GM23338 (cell line): ENCODE data around the gene PARVG.

ENCODE experiments used
- EZH2 ChIP-seq: fragments of 200-600 bp; sonication (generic); IDR thresholded peaks from one replicate; pipeline ENCODE4 v1.8.0; 2017; ENCODE audit warnings: antibody characterized with exemption, mild to moderate bottlenecking, low read depth; ENCODE audit not compliant: unreplicated experiment
- JUNB ChIP-seq: IDR thresholded peaks from one replicate; pipeline ENCODE4 v1.6.1; 2016; ENCODE audit warnings: antibody characterized with exemption; ENCODE audit not compliant: unreplicated experiment
- NANOG ChIP-seq: IDR thresholded peaks from 2 replicates; pipeline ENCODE4 v1.6.1; 2016; ENCODE audit warnings: antibody characterized with exemption, borderline replicate concordance
- POLR2AphosphoS5 ChIP-seq: IDR thresholded peaks from 2 replicates; pipeline ENCODE4 v1.6.1; 2016; ENCODE audit warnings: antibody characterized with exemption, low read depth
- TF ChIP-seq, protein P1 (sequence below), 2 experiments: fragments of 200-600 bp in 1 of 2; sonication (generic) in 1 of 2; conservative IDR thresholded peaks; 2 replicates each; pipeline versions ENCODE4 v1.5.1 to v1.6.1; 2016 to 2017; ENCODE audit warnings: antibody characterized with exemption in 2 of 2, low read depth in 2 of 2, mild to moderate bottlenecking in 2 of 2, moderate library complexity in 1 of 2
- TF ChIP-seq, protein P2 (sequence below): IDR thresholded peaks from 2 replicates; pipeline ENCODE4 v1.6.1; 2016; ENCODE audit warnings: antibody characterized with exemption

DNA sequence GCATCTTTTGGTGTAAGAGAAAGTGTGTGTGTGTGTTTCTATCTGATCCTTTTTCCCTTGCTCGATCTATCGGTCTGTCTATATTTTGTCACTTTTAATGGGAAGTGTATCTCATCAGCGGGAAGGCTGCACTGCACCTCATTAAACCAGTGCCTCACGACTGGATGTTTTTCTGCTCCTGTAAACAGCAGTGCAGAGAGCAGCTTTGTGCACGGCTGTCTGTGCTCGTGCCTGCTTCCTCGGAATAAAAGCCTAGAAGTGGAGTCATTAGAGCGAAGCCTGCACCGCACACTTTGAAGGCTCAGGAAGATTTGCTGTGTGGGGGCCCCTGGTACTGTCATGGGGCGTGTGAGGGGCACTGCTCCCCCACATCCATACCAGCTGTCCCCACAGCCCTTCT lies 27.0 kb upstream of the PARVG start:
- TF ChIP-seq, protein P1, sequence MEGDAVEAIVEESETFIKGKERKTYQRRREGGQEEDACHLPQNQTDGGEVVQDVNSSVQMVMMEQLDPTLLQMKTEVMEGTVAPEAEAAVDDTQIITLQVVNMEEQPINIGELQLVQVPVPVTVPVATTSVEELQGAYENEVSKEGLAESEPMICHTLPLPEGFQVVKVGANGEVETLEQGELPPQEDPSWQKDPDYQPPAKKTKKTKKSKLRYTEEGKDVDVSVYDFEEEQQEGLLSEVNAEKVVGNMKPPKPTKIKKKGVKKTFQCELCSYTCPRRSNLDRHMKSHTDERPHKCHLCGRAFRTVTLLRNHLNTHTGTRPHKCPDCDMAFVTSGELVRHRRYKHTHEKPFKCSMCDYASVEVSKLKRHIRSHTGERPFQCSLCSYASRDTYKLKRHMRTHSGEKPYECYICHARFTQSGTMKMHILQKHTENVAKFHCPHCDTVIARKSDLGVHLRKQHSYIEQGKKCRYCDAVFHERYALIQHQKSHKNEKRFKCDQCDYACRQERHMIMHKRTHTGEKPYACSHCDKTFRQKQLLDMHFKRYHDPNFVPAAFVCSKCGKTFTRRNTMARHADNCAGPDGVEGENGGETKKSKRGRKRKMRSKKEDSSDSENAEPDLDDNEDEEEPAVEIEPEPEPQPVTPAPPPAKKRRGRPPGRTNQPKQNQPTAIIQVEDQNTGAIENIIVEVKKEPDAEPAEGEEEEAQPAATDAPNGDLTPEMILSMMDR (conservative IDR thresholded peaks at IDR 0.05; ENCODE audit: low read depth in 2 of 2): no peak
- TF ChIP-seq POLR2AphosphoS5: no peak
- TF ChIP-seq, protein P2, sequence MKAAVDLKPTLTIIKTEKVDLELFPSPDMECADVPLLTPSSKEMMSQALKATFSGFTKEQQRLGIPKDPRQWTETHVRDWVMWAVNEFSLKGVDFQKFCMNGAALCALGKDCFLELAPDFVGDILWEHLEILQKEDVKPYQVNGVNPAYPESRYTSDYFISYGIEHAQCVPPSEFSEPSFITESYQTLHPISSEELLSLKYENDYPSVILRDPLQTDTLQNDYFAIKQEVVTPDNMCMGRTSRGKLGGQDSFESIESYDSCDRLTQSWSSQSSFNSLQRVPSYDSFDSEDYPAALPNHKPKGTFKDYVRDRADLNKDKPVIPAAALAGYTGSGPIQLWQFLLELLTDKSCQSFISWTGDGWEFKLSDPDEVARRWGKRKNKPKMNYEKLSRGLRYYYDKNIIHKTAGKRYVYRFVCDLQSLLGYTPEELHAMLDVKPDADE: no peak
- TF ChIP-seq JUNB: no peak
- no peak for TF ChIP-seq NANOG
- no peak for TF ChIP-seq EZH2
